ENCODE measurements around the gene VAMP8.
"Not testable (repeated sequence)": the region's sequence is repeated elsewhere in the genome, so short reads cannot be mapped to it uniquely, and the experiment has no call there.

VAMP8 gene

DNA sequence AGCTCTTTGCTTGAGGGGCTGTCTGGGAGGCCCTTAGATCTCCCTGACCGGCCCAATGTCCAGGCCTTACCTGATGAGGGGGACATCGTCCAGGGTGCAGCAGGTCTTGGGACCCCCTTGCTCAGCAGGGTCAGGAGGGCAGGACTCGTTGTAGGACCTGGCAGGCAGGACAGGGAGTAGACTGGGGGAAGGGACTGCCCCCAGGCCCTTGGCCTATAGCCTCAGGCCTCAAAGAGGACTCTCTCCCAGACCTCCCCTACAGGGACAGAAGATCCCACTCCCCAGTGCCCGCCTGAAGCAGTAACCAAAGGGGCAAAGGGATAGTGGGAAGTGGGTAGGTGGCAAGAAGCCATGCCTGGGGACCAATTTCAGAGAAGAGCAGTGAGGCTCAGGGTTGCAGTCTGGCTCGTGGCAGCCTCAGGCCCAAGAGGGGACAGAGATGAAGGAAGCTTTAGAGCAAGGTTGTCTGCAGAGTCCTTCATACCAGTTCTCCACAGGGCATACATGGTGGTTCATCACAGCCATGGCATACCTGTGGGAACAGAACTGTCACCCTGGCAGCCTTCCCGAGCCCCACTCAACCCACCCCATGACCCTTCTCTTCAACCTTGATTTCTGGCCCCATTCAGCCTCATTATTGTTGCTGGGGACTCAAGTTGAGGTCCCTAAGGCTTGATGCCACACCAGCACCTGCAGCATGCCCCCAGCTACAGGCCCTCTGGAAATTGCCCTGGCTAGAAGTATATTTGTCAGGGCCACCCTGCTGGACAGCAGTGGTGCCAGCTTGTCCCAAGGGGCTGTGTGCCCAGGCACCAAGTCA lies 23.8 kb downstream of the VAMP8 start:
- no peak for DNase-seq

DNA sequence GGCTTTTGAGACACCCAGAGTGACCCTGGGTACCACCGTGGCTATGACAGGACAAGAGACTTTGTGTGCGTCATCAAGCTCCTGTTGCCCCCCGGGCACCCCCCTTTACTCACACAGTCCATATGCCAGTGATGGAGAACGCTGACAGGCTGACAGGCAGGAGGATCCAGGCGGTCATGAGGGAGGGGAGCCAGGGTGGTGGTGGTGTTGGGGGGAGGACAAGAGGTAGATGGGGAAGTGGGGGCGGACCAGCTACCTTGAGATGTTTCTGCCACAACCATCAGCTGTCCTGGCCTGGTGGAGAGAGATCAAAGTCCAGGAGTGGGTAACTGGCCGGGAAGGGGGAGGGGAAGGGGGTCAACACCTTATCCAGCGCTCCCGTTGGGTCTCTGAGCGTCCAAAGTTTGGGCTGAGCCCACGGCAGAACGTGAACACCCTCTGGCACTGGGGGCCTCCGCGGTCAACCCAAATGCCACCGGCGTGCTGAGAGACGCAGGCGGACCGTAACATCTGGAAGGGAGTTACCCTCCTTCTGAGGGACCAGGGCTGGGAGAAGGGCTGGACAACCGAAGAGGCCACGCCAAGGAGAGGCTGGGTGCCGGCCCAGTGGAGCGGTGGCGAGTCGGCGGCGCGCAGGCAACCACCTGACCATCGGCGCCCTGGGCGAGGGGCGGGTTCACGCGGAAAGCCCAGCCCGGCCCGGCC lies 24.5 kb downstream of the VAMP8 start:
- DNase-seq, result no peak

DNA sequence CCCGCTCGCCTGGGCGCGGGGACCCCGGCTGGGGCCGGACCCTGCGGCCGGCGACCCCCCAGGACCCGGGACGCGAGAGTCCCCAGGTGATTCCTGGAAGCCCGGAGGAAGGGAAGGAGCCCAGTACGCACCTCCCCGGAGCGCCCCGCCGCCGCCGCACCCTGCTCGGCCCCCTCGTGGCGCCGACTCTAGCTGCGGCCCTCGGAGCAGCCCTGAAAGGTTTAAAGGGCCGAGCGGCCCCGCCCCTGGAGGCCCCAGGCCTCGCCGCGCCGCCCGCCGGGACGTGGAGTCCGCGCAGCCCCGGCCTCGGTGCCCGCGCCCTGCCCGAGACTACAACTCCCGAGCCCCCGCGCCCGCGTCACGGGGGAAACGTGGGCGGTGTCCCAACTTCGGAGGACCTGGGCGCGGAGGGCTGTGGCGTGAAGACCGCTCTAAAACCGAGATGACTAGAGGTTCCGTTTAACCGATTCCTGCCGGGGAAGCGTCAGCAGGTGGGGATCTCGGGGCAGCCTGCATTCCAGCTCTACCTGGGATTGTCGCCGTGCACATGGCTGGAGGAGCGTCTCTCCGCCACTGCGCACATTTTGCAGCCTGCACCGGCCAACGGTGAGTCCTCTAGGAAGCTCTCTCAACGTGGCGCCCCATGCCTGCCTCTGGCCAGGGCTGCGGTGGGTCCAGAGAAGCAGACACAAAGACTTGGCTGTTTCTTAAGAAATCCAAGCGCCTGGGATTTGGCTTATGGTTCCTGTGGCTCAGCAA lies 25.3 kb downstream of the VAMP8 start, which contains the start of gene TMEM150A:
TMEM150A (minus strand) TSS at position 223 of the 759 bp plus-strand sequence. CDS start 750 bp downstream, outside the sequence.
- DNase-seq, result peak; percentile 83 to 92

DNA sequence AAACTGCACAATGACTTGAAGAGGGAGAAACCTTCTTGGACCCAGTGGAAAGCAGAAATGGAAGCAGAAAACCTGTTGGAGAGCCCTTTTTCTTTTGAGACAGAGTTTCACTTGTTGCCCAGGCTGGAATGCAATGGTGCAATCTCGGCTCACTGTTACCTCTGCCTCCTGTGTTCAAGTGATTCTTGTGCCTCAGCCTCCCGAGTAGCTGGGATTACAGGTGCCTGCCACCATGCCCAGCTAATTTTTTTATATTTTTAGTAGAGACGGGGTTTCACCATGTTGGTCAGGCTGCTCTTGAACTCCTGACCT lies 26.7 kb downstream of the VAMP8 start:
- not testable (repeated sequence) for DNase-seq

DNA sequence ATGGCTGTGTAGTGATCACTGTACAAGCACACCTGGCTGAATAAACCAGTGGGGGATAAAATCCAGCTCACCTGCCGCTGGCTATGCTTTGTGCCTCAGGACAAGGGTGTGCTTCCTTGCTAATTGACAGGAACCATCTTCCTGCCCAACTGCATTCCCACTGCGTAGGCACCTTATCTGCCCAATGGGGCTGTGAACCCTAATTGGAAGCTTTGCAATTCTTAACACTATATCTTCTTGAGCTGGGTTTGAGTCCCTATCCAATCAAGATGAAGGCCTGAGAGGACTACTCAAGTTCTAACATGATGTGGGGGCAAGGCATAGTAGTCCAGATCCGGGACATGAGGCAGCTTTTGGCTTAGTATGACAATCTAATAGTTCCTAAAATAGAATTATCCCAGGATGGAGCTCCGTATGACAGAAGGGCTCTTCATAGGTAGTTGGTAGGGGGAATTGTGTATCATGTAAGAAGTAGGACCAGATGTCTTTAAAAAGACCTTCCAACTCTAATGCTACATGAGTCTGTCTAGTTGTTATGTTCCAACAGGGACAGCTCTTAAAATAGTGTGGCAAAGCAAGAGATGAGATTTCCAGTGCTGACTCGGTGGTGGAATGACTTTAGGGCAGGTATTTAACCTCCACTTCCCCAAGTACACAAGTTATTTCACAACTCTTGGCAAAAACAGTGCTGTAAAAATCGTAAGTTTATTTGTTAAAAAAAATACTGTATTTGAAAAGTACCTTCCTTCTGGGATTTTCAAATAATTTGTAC lies 27.4 kb downstream of the VAMP8 start:
- no peak for DNase-seq

DNA sequence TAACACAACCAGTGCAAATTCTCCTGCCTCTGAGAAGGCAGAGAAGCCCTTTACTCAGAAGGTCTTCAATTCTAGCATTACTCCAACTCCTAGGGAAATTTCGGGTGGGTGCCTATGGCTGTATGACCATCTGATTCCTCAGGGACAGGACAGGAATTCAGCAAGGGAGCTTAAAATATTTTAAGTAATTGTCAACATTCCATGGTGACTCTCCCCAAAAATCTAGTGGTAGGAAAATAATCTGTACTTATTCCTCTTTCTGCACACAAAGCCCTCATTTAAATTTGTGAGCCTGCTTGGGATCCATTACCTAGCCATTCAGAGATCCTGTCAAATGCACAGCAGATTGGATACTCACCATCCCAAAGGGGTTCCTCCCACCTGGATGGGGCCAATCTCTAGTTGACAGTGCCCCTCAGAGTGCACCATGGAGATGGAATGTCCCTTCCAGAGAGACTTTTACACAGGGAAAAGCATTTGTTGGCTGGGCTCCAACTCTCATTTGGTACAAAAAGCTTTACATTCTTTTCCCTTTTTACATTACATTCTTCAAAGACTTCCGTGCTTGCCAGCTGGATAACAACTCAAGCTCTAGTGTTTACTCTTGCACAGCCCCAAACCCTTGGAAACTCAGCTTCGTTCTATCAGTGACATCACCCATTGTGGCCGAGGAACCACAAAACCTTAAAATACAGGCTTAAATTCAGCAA lies 28.2 kb downstream of the VAMP8 start:
- DNase-seq, result no peak

DNA sequence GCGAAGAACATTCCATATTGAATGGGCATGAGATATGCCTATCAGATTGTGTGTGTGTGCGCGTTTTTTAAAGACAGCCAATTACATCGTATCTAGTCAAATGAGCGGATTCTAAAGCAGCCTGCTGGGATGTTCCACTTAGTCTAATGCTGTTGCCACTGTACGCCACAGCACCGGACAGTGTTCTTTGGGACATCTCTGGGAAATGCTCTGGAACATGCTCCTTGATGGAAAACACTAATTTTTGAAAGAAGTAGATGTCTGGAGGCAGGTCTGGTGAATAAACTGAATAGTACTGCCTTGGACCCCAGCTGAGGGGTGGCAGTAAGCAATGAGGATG lies 28.7 kb downstream of the VAMP8 start:
- no peak for DNase-seq

DNA sequence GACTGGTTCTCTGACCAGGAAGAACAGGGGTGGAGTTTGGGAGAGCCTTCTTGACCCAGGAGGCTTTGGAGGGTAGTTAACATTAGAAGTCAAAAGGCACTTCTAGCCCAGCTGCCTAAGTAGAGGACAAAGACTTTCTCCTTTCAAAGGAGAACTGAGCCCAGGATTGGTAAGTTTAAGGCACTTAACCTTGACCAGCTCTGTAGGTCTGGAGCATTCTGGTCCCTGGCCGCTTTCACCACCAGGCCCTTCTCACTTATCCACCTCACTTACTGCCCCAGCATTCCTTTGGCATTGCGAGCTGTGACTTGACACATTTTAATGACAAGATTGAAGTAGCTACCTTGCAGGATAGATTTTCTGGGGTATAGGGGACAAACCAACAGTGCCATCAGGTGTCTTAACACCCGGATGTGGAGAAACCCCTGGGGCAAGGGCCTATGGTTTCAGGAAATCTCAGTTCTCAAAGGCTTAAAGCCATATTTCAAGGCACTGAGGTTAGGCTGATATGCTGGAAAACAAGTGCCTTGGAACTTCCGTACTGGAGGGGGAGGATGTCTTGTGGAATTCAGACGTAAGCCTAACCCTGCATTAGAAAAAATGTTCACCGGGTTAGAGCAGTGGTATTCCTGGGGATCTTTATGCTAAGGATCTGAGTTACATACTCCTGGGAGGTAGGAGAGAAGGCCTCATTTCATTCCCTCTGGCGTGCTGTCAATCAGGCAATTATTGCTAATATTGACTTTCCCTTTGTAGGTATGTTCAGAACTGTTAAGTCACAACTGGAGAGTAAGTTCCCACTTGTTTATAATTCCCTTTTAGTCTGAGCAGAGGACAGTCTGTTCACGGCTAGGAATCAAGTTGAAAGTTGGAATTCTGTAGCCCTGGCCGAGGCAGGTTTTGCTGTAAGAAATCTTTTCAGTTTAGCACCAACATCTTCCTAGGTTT lies 30.2 kb downstream of the VAMP8 start:
- no peak for DNase-seq

DNA sequence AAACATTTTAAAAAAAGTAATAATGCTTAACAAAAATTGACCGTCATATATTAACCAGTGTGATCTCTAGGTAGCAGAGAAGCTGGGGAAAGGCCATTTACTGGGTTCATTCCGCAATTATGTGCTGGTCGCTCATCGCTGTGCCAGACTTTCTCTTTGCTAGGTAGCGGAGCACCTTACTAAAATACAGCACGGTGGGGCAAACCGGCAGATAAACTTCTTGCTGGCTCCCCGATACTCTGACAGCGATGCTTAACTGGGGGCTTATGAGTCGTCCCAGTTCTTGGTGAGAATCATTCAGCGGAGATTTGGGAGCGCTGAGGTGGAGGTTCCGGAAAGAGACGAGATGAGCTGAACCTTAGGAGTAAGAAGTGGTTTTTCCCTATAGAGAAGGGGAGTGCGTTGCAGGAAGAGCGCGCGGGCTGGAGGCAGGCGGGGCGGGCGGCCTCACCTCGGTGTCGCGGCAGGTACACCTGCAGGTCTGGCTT lies 33.9 kb downstream of the VAMP8 start:
- no peak for DNase-seq

DNA sequence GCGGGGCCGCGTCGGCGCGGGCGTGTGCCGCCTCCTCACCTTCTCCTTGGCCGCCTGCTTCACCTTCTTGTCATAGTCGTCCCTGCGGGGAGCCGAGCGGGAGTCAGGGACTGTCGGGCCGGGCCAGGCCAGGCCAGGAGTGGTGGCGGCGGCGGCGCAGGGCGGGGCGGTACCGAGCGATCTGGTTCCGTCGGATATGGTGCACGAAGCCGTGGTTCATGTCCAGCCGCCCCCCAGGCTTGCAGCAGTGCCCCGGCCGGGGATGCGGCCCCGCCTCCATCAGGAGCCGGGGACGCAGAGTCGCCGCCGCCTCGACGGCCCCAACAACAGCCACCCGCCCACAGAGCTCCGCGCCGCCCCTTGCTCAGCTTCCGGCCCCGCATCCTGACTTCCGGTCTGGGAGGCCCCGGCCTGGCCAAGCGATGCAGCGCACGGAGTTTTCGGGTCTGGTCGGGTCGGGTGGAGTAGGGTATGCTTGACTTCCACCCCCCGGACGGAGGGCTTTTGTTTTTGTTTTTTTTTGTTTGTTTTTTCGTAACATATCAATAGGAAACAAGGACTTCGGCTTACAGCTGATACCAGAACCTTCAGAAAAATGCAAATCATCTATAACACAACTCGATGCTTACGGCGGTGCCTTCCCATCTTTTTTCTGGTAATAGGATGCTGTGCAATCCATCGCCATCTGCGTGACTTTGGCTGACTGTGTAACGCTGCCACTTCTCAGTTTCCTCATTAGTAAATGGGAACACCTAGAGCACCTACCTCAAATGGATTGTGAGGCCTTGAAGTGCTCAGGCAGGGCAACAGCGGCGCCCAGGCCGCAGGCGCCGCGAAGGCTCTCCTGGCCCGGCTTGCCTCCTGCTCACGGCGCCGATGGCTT lies 34.6 kb downstream of the VAMP8 start, which contains the start of gene C2orf68:
C2orf68 (minus strand) TSS at position 362 of the 883 bp plus-strand sequence; CDS start at position 280, 82 bp downstream.
- DNase-seq, result peak; percentile 85 to 87

DNA sequence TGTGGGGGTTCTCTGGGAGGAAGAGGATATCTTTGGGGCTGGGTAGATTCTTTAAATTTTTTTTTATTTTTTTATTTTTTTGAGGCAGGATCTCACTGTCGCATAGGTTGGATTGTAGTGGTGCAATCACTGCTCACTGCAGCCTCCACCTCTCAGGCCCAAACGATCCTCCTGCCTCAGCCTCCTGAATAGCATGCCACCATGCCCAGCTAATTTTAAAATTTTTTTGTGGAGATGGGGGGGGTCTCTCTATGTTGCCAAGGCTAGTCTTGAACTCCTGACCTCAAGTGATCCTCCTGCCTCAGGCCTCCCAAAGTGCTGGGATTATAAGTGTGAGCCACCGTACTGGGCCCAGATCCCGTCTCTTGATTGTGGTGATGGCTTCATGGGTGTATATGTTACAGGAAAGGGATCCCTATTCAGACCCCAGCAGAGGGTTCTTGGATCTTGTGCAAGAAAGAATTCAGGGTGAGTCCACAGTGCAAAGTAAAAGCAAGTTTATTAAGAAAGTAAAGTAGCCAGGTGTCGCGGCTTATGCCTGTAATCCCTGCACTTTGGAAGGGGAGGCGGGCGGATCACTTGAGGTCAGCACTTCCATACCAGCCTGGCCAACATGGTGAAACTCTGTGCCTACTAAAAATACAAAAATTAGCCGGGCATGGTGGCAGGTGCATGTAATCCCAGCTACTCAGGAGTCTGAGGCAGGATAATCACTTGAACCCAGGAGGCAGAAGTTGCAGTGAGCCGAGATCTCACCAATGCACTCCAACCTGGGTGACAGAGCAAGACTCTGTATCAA lies 36.5 kb downstream of the VAMP8 start:
- DNase-seq, result no peak

DNA sequence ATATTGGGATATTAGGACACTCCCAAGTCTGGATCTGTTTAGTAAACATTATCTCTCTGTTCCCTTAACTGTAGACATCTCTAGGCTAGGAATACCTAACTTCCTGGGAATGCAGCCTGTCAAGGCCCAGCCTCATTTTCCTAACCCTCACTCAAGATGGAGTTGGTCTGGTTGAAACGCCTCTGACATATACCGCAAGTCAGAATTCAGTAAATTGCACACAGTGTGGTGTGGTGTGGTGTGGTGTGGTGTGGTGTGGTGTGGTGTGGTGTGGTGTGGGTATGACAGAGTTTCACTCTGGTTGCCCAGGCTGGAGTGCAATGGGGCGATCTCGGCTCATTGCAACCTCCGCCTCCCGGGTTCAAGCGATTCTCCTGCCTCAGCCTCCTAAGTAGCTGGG lies 37.4 kb downstream of the VAMP8 start:
- DNase-seq, result not testable (repeated sequence)

DNA sequence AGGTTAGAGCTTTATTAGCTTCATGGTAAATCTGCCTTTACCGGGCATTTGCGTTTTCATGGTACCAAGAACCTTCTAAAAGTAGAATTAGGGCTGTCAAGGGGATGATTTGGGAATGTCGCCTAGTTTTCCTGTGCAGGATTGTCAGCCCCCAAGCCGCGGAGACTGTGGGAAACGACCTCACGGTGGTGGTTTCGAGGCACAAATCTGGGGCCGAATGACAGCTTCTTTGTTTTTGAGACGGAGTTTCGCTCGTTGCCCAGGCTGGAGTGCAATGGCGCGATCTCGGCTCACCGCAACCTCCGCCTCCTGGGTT lies 38.0 kb downstream of the VAMP8 start:
- DNase-seq, result no peak

DNA sequence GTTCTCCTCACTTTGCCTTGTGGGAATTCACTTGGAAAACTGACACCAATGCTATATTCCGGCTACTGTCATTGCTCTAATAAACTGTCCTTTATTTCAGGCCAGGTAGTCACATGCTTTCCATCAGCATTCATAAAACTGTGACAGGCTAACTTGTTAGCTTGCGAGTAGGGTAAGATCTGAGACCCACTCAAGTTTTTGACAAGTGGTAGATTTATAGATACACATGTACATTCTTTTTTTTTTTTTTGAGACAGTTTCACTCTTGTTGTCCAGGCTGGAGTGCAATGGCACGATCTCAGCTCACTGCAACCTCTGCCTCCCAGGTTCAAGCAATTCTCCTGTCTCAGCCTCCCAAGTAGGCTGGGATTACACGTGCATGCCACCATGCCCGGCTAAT lies 40.3 kb downstream of the VAMP8 start:
- not testable (repeated sequence) for DNase-seq

DNA sequence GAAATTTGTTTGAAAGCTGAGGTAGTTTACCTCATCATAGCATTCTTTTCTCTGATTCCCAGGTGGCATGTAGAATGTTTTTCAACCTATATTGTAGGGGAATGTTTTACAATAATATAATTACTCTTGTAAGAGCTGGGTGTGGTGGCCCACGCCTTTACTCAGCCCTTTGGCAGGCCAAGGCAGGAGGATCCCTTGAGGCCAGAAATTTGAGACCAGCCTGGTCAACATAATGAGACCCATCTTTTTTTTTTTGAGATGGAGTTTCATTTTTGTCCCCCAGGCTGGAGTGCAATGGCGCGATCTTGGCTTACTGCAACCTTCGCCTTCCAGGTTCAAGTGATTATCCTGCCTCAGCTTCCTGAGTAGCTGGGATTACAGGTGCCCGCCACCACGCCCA lies 42.2 kb downstream of the VAMP8 start:
- DNase-seq, result no peak

DNA sequence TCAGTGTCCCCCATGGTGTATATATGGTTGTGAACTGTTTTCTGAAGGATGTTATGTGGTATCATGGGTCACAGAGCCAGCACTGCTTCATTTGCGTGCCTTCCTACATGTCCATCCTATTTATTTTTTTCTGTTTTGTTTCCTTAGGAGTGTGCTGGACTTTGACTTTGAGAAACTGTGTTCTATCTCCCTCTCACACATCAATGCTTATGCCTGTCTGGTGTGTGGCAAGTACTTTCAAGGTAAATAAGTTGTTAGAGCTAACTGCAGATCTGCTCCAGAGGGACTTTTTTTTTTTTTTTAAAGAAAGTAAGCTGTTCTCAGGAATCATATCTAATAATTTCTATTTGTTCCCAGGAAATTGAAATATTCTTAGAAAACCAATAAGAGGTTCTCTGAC lies 44.0 kb downstream of the VAMP8 start:
- DNase-seq, result no peak

DNA sequence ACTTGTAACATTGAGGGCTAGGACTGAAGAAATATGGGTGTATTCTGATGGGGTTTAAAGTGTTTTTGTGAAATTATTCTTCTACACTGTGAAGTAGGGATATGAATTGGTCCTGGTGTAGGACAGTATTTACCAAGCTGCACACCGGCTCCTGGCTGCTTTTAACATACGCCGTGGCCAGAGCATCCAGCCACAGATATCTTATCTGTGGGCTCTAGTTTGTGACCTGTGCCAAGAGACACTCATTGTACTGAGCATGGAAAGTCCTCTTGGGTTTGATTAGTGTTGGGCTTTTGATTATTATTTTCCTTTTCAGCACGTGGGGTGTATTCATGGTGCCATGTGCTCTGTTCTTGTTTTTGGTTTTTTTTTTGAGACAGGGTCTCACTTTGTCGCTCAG lies 46.6 kb downstream of the VAMP8 start:
- no peak for DNase-seq

DNA sequence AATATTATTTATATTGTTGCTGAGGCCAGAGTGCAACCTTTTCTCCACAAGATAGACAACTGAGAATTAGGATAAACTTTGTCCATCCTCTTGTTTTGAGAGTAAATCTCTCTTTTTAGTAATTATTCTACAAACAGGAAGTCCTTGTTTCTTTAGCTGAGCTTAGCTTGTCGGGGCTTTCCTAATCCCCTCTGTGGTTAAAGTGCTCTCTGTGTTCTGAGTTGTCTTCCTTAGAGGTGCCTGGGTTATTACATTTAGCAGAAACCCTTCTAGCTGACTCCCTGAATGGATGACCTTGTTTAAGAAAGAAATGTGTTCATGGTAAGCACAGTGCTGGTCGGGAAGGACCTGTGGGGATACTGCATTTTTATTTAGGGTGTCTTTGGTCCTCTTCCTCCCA lies 51.3 kb downstream of the VAMP8 start:
- no peak for DNase-seq

DNA sequence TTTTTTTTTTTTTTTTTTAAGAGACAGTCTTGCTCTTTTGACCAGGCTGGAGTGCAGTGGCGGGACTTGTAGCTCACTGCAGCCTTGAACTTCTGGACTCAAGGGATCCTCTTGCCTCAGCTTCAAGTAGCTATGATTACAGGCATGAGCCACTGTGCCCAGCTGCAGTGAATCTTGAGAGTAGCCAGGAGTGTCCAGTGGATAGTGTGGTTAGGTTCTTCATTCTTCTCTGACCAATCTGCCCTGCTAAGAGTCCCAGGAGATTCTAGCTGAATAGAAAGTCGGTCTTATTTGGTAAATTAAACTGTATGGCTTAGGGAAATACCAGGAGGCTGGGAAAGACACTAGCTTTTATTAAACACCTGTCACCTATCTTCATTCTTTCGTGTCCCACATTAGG lies 53.9 kb downstream of the VAMP8 start:
- DNase-seq, result no peak

All from NCI-H1930 (cell line).